ENCODE measurements around the gene NUTF2.
A peak's percentile ranks its signal among the peaks of the same experiment; 100 is the strongest.

Gene NUTF2

GRCh38 chr16:67837811-67838210 lies 8.9 kb upstream of the NUTF2 start:
- no peak for DNase-seq (ENCODE audit: low read depth in 2 of 2)

- no peak for DNase-seq (ENCODE audit: low read depth in 2 of 2)
These were observed 5.4 kb upstream of the NUTF2 start for GRCh38 chr16:67841198-67841815.

GRCh38 chr16:67841816-67842508 lies 4.8 kb upstream of the NUTF2 start, which contains the start of gene THAP11:
TSS of gene THAP11 (plus strand) at chr16:67842320. CDS start at chr16:67842555, 235 bp downstream.
- peak; percentile 92 to 93 for DNase-seq (ENCODE audit: low read depth in 2 of 2)

DNA sequence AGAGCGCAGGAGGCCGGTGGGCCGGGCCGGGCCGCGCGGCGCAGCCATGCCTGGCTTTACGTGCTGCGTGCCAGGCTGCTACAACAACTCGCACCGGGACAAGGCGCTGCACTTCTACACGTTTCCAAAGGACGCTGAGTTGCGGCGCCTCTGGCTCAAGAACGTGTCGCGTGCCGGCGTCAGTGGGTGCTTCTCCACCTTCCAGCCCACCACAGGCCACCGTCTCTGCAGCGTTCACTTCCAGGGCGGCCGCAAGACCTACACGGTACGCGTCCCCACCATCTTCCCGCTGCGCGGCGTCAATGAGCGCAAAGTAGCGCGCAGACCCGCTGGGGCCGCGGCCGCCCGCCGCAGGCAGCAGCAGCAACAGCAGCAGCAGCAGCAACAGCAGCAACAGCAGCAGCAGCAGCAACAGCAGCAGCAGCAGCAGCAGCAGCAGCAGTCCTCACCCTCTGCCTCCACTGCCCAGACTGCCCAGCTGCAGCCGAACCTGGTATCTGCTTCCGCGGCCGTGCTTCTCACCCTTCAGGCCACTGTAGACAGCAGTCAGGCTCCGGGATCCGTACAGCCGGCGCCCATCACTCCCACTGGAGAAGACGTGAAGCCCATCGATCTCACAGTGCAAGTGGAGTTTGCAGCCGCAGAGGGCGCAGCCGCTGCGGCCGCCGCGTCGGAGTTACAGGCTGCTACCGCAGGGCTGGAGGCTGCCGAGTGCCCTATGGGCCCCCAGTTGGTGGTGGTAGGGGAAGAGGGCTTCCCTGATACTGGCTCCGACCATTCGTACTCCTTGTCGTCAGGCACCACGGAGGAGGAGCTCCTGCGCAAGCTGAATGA lies 4.0 kb upstream of the NUTF2 start:
- DNase-seq (ENCODE audit: low read depth in 2 of 2) = peak; percentile 31 to 40

GRCh38 chr16:67843343-67843765 lies 3.4 kb upstream of the NUTF2 start:
- no peak for DNase-seq (ENCODE audit: low read depth in 2 of 2)

DNA sequence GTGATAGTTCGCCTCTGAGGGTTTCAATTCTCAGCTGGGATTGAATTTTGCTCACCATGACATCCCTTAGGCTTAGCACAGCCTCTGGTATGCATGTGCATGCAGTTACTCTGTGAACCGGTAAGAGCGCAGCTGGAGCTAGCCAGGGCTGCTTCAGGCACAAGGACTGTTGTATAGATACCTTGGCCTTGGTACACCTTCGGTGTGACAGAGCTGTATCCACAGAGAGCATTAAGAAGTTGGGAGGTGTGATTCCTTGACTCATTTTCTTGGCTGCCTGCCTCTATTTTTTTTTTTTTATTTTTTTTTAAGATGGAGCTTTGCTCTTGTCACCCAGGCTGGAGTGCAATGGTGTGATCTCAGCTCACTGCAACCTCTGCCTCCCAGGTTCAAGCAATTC lies 2.2 kb upstream of the NUTF2 start:
- DNase-seq (ENCODE audit: low read depth in 2 of 2) = no peak

- DNase-seq (ENCODE audit: low read depth in 2 of 2) = no peak
These were observed 1.3 kb upstream of the NUTF2 start for GRCh38 chr16:67845291-67846062.

DNA sequence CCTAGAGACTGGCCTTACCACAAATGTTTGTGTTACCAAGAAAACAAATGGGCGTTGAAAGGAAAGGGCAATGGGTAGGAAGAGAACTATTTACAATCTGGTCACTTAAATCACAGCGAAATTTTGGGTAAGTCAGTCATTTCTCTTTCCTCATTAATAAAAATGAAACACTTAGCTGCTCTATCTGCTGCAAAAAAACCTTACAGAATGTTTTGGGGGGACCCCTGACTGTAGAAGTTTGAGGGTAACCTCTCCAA lies 742 bp upstream of the NUTF2 start:
- DNase-seq (ENCODE audit: low read depth in 2 of 2) = no peak

GRCh38 chr16:67847064-67847861 lies 530 bp downstream of the NUTF2 start, which contains the start of gene CENPT:
TSS of gene CENPT (minus strand) at chr16:67847693. CDS start at chr16:67833859, 13,834 bp downstream.
- peak in 1 of 2 donors; percentile 24 for DNase-seq (ENCODE audit: low read depth in 2 of 2)

DNA sequence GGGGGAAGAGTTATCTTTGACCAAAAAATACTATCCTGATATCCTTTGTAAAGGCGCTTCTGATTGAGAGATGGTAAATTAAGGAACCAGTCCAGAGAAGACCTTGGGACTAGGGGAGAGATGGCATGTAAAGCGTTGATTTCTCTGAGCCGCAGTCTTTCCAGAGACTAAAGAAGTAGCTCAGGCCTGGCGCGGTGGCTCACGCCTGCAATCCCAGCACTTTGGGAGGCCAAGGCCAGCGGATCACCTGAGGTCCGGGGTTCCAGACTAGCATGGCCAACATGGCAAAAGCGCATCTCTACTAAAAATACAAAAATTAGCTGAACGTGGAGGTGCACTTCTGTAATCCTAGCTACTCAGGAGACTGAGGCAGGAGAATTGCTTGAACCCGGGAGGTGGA lies 1.4 kb downstream of the NUTF2 start:
- DNase-seq (ENCODE audit: low read depth in 2 of 2) = no peak

DNA sequence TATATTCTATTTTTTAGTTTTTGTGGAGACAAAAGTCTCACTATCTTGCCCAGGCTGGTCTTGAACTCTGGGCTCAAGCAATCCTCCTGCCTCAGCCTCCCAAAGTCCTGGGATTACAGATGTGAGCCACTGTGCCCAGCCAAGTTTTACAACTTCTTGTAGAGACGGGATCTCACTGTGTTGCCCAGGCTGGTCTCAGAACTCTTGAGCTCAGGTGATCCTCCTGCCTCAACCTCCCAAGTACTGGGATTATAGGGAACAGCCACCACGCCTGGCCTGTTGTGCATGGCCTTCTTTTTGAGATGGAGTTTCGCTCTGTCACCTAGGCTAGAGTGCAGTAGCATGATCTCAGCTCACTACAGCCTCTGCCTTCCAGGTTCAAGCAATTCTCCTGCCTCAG lies 6.9 kb downstream of the NUTF2 start:
- no peak for DNase-seq (ENCODE audit: low read depth in 2 of 2)

- DNase-seq (ENCODE audit: low read depth in 2 of 2) = no peak
These were observed 9.1 kb downstream of the NUTF2 start for GRCh38 chr16:67855789-67856188.

- DNase-seq (ENCODE audit: low read depth in 2 of 2) = no peak
These were observed 10.3 kb downstream of the NUTF2 start for GRCh38 chr16:67856927-67857546.

DNA sequence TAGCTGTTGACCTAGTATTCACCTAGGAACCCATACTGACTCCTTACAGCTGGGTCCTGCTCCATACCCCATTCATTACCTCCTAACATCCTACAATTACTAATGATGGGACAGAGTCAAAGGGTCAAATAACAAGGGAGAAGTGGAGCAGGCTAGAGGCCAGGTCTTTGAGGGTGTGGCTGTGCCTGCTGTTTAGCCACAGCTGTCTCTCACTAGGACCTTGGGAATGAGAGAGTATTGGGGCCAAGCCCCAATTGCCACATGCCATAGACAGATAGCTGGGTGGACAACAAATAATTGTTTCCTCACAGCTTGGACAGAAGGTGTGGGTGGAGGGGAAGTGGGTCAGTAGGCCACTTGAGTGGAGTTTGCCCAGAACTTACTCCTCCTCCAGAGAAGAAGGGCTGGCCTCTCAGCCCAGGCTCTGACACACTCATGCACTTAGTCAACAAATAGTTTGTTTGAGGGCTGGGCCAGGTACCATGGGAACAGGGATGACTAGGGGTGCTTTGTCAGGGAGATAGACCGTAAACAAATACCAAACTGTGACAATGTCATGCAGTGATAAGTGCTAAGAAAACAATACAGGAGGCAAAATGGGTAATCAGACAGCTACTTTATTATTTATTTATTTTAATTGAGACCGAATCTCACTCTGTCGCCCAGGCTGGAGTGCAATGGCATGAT lies 11.0 kb downstream of the NUTF2 start:
- no peak for DNase-seq (ENCODE audit: low read depth in 2 of 2)

GRCh38 chr16:67858500-67858899 lies 11.8 kb downstream of the NUTF2 start:
- no peak for DNase-seq (ENCODE audit: low read depth in 2 of 2)

- no peak for DNase-seq (ENCODE audit: low read depth in 2 of 2)
These were observed 14.1 kb downstream of the NUTF2 start for GRCh38 chr16:67860589-67861398.

- no peak for DNase-seq (ENCODE audit: low read depth in 2 of 2)
These were observed 15.1 kb downstream of the NUTF2 start for GRCh38 chr16:67861877-67862276.

DNA sequence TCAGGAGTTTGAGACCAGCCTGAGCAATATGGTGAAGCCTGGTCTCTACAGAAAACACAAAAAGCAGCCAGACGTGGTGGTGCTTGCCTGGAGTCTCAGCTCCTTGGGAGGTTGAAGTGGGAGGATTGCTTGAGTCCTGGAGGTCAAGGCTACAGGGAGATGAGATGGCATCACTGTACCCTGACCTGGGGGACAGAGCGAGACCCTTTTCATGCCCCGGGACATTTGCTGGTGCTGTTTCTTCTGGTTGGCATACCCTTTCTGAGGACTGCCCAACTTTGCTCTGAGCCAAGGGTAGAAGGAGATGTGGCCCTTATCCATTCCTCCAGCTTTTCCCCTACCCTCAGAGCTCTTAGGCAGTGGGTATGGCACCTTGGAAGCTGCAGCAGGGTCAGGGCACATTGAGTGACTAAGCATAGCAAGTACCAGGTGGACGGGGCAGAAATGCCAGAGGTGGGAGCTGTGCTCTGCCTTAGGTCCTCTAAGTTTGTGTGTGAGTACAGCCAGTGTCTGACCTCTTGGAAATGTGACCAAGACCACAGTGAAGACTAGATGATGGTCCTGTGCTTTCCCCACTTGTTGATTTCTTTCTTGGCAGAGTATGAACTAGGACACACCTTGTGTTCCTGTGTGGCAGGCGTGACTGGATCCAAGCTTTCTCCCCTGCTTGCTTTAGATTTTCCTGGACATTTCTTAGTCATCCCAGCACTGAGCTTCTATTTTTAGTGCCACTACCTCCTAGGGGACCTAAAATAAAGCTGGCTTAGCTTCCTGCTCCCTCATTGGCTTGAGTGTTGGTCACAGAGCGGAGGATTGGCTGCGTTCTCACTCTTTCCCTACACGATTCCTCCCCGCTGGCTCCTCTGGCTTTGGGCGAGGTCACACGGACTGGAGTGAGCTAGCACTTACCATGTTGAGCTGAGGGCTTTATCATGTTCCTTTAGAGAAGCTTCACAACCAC lies 16.2 kb downstream of the NUTF2 start:
- DNase-seq (ENCODE audit: low read depth in 2 of 2) = no peak

All from activated CD4-positive, alpha-beta T cell treated with anti-CD3 and anti-CD28 coated beads for 24 hours (primary cell).